Lung (tissue), 12 donors: ENCODE data around the gene DIAPH1. TPM values are rescaled to one million over a fixed set of nuclear protein-coding genes. Genes with fewer than 3 reads are reported as not detected.
"Not testable (repeated sequence)": the region's sequence is repeated elsewhere in the genome, so short reads cannot be mapped to it uniquely, and the experiment has no call there.

Source experiments
- ATAC-seq: fragments of 200-7000 bp; cut with Tn5 transposase; one replicate; pipeline ENCODE4 v1.9.1; 2020; ENCODE audit warnings: moderate number of reproducible peaks; ENCODE audit not compliant: insufficient read depth, low FRiP score
- DNase-seq, 3 donors: peaks; one replicate each; pipeline ENCODE4 v3.0.0-alpha.2; 2013 to 2017
- H3K27ac ChIP-seq, 2 donors: one replicate each; pipeline ENCODE4 v1.5.1; 2013; ENCODE audit warnings: mild to moderate bottlenecking in 2 of 2, moderate library complexity in 2 of 2, control low read depth in 1 of 2, inconsistent platforms in 1 of 2, low read depth in 1 of 2, low read length in 1 of 2
- H3K27me3 ChIP-seq, 3 donors: one replicate each; pipeline ENCODE4 v1.5.1; 2013; ENCODE audit warnings: low read length in 2 of 3; ENCODE audit not compliant: control insufficient read depth in 3 of 3, insufficient read depth in 3 of 3
- H3K36me3 ChIP-seq, 4 donors: one replicate each; pipeline ENCODE4 v1.5.1; 2013; ENCODE audit warnings: low read length in 4 of 4, mild to moderate bottlenecking in 1 of 4, moderate library complexity in 1 of 4; ENCODE audit not compliant: control insufficient read depth in 4 of 4, insufficient read depth in 4 of 4
- H3K4me1 ChIP-seq, 5 donors: one replicate each; pipeline ENCODE4 v1.5.1; 2013; ENCODE audit warnings: low read length in 5 of 5, mild to moderate bottlenecking in 2 of 5, moderate library complexity in 1 of 5; ENCODE audit not compliant: control insufficient read depth in 5 of 5, insufficient read depth in 5 of 5
- H3K4me3 ChIP-seq: one replicate; pipeline ENCODE4 v1.5.1; 2013; ENCODE audit warnings: mild to moderate bottlenecking, control low read depth, moderate library complexity
- H3K9ac ChIP-seq, 2 donors: one replicate each; pipeline ENCODE4 v1.5.1; 2013; ENCODE audit warnings: low read length in 2 of 2, control low read depth in 1 of 2; ENCODE audit not compliant: insufficient read depth in 1 of 2
- H3K9me3 ChIP-seq, 4 donors: one replicate each; pipeline ENCODE4 v1.5.1; 2013; ENCODE audit warnings: low read length in 3 of 4, mild to moderate bottlenecking in 1 of 4, moderate library complexity in 1 of 4; ENCODE audit not compliant: control insufficient read depth in 4 of 4, insufficient read depth in 3 of 4
- CTCF ChIP-seq: IDR thresholded peaks from 2 replicates; pipeline ENCODE4 v1.5.1; 2012; ENCODE audit warnings: mild to moderate bottlenecking; ENCODE audit errors: control extremely low read depth, extremely low read depth
- WGBS, 2 donors: extraction: QIAGEN DNeasy Blood & Tissue Kit; methylation state at CpG; one replicate each; pipeline ENCODE4 v1.1.7; 2013; 5-methylcytosine and 5-hydroxymethylcytosine counted together
- polyA plus RNA-seq, 2 donors: library from polyadenylated mRNA; stranded (reverse); fragments of 200-250 nt; gene quantifications; one replicate each; pipeline ENCODE4 v1.2.1, GENCODE V29; 2013
- total RNA-seq, 2 donors: library from RNA; depleted of rRNA in 1 of 2; stranded (reverse); fragments of >200 nt in 1 of 2; gene quantifications; one replicate each; pipeline ENCODE4 v1.2.1, GENCODE V29; 2014 to 2021
- donor health status: control.
- donor health status: control.
- donor health status: Bipolar disorder and iron deficiency.
- donor health status: healthy.
- donor health status: DM: yes; HTN: yes; CAD: no.

The DIAPH1 gene
- total and polyA plus RNA-seq, 4 donors: 41.7 to 151 (median 64.4) TPM

- H3K27me3 ChIP-seq: no peaks in the 10 kb centered on the region
- peaks cover 0 to 17% (median 5%) of the 10 kb centered on the region in 5 donors for H3K4me1 ChIP-seq
- no peak overlapping the region for H3K9ac ChIP-seq
- no peak for TF ChIP-seq CTCF
- H3K9me3 ChIP-seq: no peaks in the 10 kb centered on the region
- WGBS, 2 donors: 60 to 73% methylated on average over 3 of the region's 3 CpGs
- no peak overlapping the region for H3K27ac ChIP-seq
- no peaks in the 10 kb centered on the region for H3K36me3 ChIP-seq
- H3K4me3 ChIP-seq: no peak overlapping the region
- no peak for ATAC-seq
- no peak for DNase-seq
Observed at GRCh38 chr5:141611289-141611688, 7.5 kb downstream of the DIAPH1 start.

- 94% methylated on average over 7 of the region's 7 CpGs for WGBS, 2 donors
- not testable (repeated sequence) for H3K9me3 ChIP-seq, DNase-seq, H3K9ac ChIP-seq, H3K27ac ChIP-seq, H3K27me3 ChIP-seq, H3K4me3 ChIP-seq, H3K36me3 ChIP-seq, ATAC-seq
- peaks cover 0 to 16% (median 6%) of the 10 kb centered on the region in 5 donors for H3K4me1 ChIP-seq
Observed at GRCh38 chr5:141609921-141610320, 8.9 kb downstream of the DIAPH1 start.

DNA sequence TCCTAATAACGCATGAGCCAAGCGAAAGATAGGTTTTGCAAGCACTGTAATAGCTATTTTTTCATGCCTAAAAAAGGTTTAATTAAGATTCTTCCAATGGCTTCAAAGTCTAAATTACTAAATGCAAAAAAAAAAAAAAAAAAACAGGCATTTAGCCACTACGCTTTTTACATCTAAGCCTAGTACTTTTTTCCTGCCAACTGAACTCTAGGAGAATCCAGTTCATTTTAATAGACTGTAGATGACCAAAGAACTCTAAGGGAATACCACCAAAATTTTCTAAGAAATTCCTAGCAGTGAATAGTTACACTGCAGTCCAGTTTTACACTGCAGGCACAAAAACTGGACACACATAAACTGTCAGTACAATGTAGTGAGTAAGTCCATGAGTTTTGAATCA lies 9.8 kb downstream of the DIAPH1 start:
- Histone ChIP-seq H3K27ac (no peak overlapping the region), H3K9ac (no peak overlapping the region), H3K36me3 (no peaks in the 10 kb centered on the region), H3K4me1 (peaks cover 0 to 16% (median 7%) of the 10 kb centered on the region in 5 donors), H3K27me3 (no peaks in the 10 kb centered on the region), H3K9me3 (no peaks in the 10 kb centered on the region), H3K4me3 (no peak overlapping the region)
- DNase-seq: no peak
- ATAC-seq: no peak
- no peak for TF ChIP-seq CTCF
- 82 to 84% methylated on average over 3 of the region's 3 CpGs for WGBS, 2 donors

- peaks cover 0 to 21% (median 10%) of the 10 kb centered on the region in 5 donors for H3K4me1 ChIP-seq
- no peak overlapping the region for H3K27ac ChIP-seq
- H3K4me3 ChIP-seq: no peak overlapping the region
- H3K9me3 ChIP-seq: no peaks in the 10 kb centered on the region
- WGBS, 2 donors: 21 to 42% methylated on average over 1 of the region's 1 CpG
- DNase-seq (peak in 1 of 3 donors; percentile 20), ATAC-seq (no peak)
- no peaks in the 10 kb centered on the region for H3K27me3 ChIP-seq
- no peaks in the 10 kb centered on the region for H3K36me3 ChIP-seq
- no peak for TF ChIP-seq CTCF
- H3K9ac ChIP-seq: no peak overlapping the region
Observed at GRCh38 chr5:141608557-141608956, 10.2 kb downstream of the DIAPH1 start.
